GM12878 (cell line): ENCODE results near the gene PLVAP. TPM values are rescaled to one million over a fixed set of nuclear protein-coding genes. Genes with fewer than 3 reads are reported as not detected.

ENCODE experiments used
- ATAC-seq: fragments of 200-7000 bp; cut with Tn5 transposase; 3 replicates; pipeline ENCODE4 v1.9.1; 2020; ENCODE audit warnings: mild to moderate bottlenecking, moderate library complexity
- BruUV-seq: library from RNA; stranded (reverse); fragments of 400-500 nt; replicated peaks from 2 replicates; lab custom pipeline; 2021; lab: Mats Ljungman, UMichigan
- CTCF ChIA-PET: fragments of 300-600 bp; sonication (Branson Sonifier 250); formaldehyde crosslinking; extraction: SDS; loops from one replicate; lab custom pipeline; 2021; ENCODE audit warnings: inconsistent platforms; lab: Yijun Ruan, JAX
- POLR2A ChIA-PET: fragments of 350-600 bp; formaldehyde crosslinking; extraction: SDS; loops from one replicate; lab custom pipeline; 2021; ENCODE audit warnings: inconsistent platforms; lab: Charles Lee
- RAD21 ChIA-PET: fragments of 300-600 bp; sonication (Branson Sonifier 250); formaldehyde crosslinking; loops from one replicate; lab custom pipeline; 2023; ENCODE audit warnings: antibody characterized with exemption; ENCODE audit not compliant: unreplicated experiment; lab: Charles Lee
- SMC1A ChIA-PET: fragments of 300-600 bp; sonication (Branson Sonifier 250); formaldehyde crosslinking; loops from one replicate; lab custom pipeline; 2023; ENCODE audit not compliant: unreplicated experiment, uncharacterized antibody; lab: Charles Lee
- DNase-seq: peaks from one replicate; pipeline ENCODE4 v3.0.0-alpha.2; 2011; ENCODE audit warnings: low read depth, low spot score
- FAIRE-seq: peaks from 3 replicates; lab custom pipeline; 2011; peaks lifted over from hg19 to GRCh38; lab: Jason Lieb, UNC
- H2AFZ ChIP-seq: 2 replicates; pipeline ENCODE4 v1.6.0; 2011; ENCODE audit warnings: low read depth, low read length, control low read depth; ENCODE audit not compliant: control insufficient read depth
- H3K27ac ChIP-seq: 2 replicates; pipeline ENCODE4 v1.5.1; 2011; ENCODE audit warnings: control low read depth; ENCODE audit not compliant: control insufficient read depth, insufficient read depth
- H3K27me3 ChIP-seq, 2 experiments: replicated peaks in 1 of 2; 2 replicates each; pipeline versions ENCODE4 v1.6.0 to v1.6.1; 2011; ENCODE audit warnings: low read length in 1 of 2; ENCODE audit not compliant: control insufficient read depth in 2 of 2, insufficient read depth in 2 of 2
- H3K36me3 ChIP-seq, 2 experiments: 2 replicates each; pipeline ENCODE4 v1.5.1; 2011; ENCODE audit warnings: low read length in 1 of 2; ENCODE audit not compliant: control insufficient read depth in 2 of 2, insufficient read depth in 2 of 2
- H3K4me1 ChIP-seq: 2 replicates; pipeline ENCODE4 v1.6.1; 2011; ENCODE audit warnings: mild to moderate bottlenecking, low read length, moderate library complexity, mixed read lengths; ENCODE audit not compliant: control insufficient read depth, insufficient read depth
- H3K4me2 ChIP-seq: 2 replicates; pipeline ENCODE4 v1.6.0; 2011; ENCODE audit warnings: control low read depth; ENCODE audit not compliant: control insufficient read depth, insufficient read depth
- H3K4me3 ChIP-seq: fragments of 200-600 bp; sonication (generic); 2 replicates; pipeline ENCODE4 v1.5.1; 2016
- H3K79me2 ChIP-seq: 2 replicates; pipeline ENCODE4 v1.6.0; 2011; ENCODE audit warnings: low read length; ENCODE audit not compliant: control insufficient read depth, insufficient read depth
- H3K9ac ChIP-seq: 2 replicates; pipeline ENCODE4 v1.8.0; 2011; ENCODE audit warnings: low read length, control low read depth, mixed read lengths; ENCODE audit not compliant: control insufficient read depth, insufficient read depth
- H3K9me3 ChIP-seq: replicated peaks from 3 replicates; pipeline ENCODE4 v1.5.1; 2011; ENCODE audit warnings: mild to moderate bottlenecking, low read length; ENCODE audit not compliant: control insufficient read depth, insufficient read depth
- H4K20me1 ChIP-seq: 2 replicates; pipeline ENCODE4 v1.6.0; 2011; ENCODE audit not compliant: control insufficient read depth, insufficient read depth
- ASH2L ChIP-seq: fragments of 300-600, 200-600 bp; sonication (generic); IDR thresholded peaks from 2 replicates; pipeline ENCODE4 v1.6.1; 2017; ENCODE audit warnings: low read depth, mild to moderate bottlenecking, borderline replicate concordance
- BCL3 ChIP-seq: IDR thresholded peaks from 2 replicates; pipeline ENCODE4 v1.6.1; 2011; ENCODE audit warnings: borderline replicate concordance, low read depth, mild to moderate bottlenecking, moderate library complexity, low read length; ENCODE audit not compliant: insufficient read depth, poor library complexity, severe bottlenecking
- EED ChIP-seq: sonication (generic); IDR thresholded peaks from 2 replicates; pipeline ENCODE4 v1.6.1; 2016; ENCODE audit warnings: antibody characterized with exemption, low read depth
- MYB ChIP-seq: fragments of 150-350 bp; IDR thresholded peaks from 2 replicates; pipeline ENCODE4 v1.6.1; 2014; ENCODE audit warnings: mild to moderate bottlenecking, low read depth, low read length, borderline replicate concordance
- SPI1 ChIP-seq: IDR thresholded peaks from 2 replicates; pipeline ENCODE4 v1.6.1; 2011; ENCODE audit warnings: low read depth, mild to moderate bottlenecking, low read length, moderate library complexity, borderline replicate concordance; ENCODE audit not compliant: insufficient read depth
- SRF ChIP-seq, 2 experiments: IDR thresholded peaks; 2 replicates each; pipeline ENCODE4 v1.6.1; 2011; ENCODE audit warnings: low read depth in 2 of 2, low read length in 2 of 2, mild to moderate bottlenecking in 1 of 2, moderate library complexity in 1 of 2
- WGBS: methylation state at CpG from one replicate; pipeline ENCODE4 v1.1.6; 2016; ENCODE audit warnings: low lambda C conversion rate; ENCODE audit not compliant: insufficient replicate concordance, insufficient coverage; ENCODE audit errors: missing lambda C conversion rate; 5-methylcytosine and 5-hydroxymethylcytosine counted together
- in situ Hi-C: fragments of 300-500 bp; cut with MboI; formaldehyde crosslinking; loops from 9 replicates; pipeline ENCODE4 v1.14.3; 2018; ENCODE audit warnings: mixed read lengths
- intact Hi-C: fragments of 100-400 bp; cut with micrococcal nuclease; formaldehyde crosslinking; loops from one replicate; pipeline ENCODE4 v1.14.2; 2022; ENCODE audit not compliant: unreplicated experiment
- polyA plus RNA-seq, 11 experiments: library from polyadenylated mRNA; depleted of rRNA in 4 of 11; unstranded in 6 of 11; stranded (reverse) in 5 of 11; fragments of >200 nt; fragmentation: Nextera tagmentation in 4 of 11; fragmentation: Illumina TruSeq in 1 of 11; extraction: Ambion mirVana in 4 of 11; extraction: Trizol in 1 of 11; gene quantifications; 1 replicate in 1 of 11; 2 replicates in 10 of 11; pipeline versions ENCODE4 v1.2.1 to v1.2.3, GENCODE V29; 2011 to 2016; ENCODE audit warnings: inconsistent platforms in 2 of 11, missing spikeins in 2 of 11, low read depth in 1 of 11
- total RNA-seq, 4 experiments: library from RNA; depleted of rRNA in 3 of 4; stranded (reverse); fragments of >200 nt in 3 of 4; fragmentation: Illumina TruSeq in 1 of 4; extraction: Trizol in 1 of 4; gene quantifications; 2 replicates each; pipeline versions ENCODE4 v1.2.1 to v1.2.3, GENCODE V29; 2013 to 2021

PLVAP gene
- total and polyA plus RNA-seq, 10 of the 15 experiments (the other 5 are each of a cell fraction or from before 2014, with no cell fraction given), result 0.03 to 0.54 (median 0.06) TPM; not detected in 4

GRCh38 chr19:17359905-17360800 lies 17.0 kb downstream of the PLVAP start:
- POLR2A ChIA-PET, result interaction anchor here (0.7 kb wide), 1 partner anchor 221 kb away, joined by 3 read pairs; no protein-coding TSS in a partner anchor
- no TSS peak for BruUV-seq

GRCh38 chr19:17358395-17358794 lies 18.7 kb downstream of the PLVAP start:
- 32% methylated on average over 7 of the region's 7 CpGs for WGBS
- DNase-seq (no peak), FAIRE-seq (no peak), ATAC-seq (no peak)
- Histone ChIP-seq H3K4me1 (no peaks in the 10 kb centered on the region), H3K4me2 (no peak overlapping the region), H3K9ac (no peak overlapping the region), H4K20me1 (no peaks in the 10 kb centered on the region), H3K36me3 (no peaks in the 10 kb centered on the region), H2AFZ (no peak overlapping the region), H3K4me3 (no peak overlapping the region), H3K79me2 (no peaks in the 10 kb centered on the region), H3K27ac (no peak overlapping the region), H3K9me3 (no peaks in the 10 kb centered on the region), H3K27me3 (no peaks in the 10 kb centered on the region)
- in situ Hi-C loops, result no loop called here
- ChIA-PET POLR2A (interaction anchor here (0.7 kb wide), 1 partner anchor 72 kb away, joined by 3 read pairs; no protein-coding TSS in a partner anchor), RAD21 (no interaction called here), CTCF (interaction anchor here (1.0 to 3.0 kb wide), 3 partner anchors 9 to 36 kb away, joined by 3 to 11 read pairs (median 7); partner anchors contain the start of gene CCDC194), SMC1A (interaction anchor here (0.5 kb wide), 1 partner anchor 59 kb away, joined by 3 read pairs; no protein-coding TSS in a partner anchor)
- intact Hi-C loops, result no loop called here
- no TSS peak for BruUV-seq
- TF ChIP-seq SRF (IDR thresholded peaks at IDR 0.05; ENCODE audit: low read depth in 2 of 2, low read length in 2 of 2) (no peak), SPI1 (no peak), BCL3 (no peak), MYB (no peak)
- TF ChIP-seq, all 136 proteins: peak for 0

More at GRCh38 chr19:17359905-17360800, 17.0 kb downstream of the PLVAP start:
- ChIA-PET CTCF (interaction anchor here (3.0 kb wide), 1 partner anchor 26 kb away, joined by 11 read pairs; no protein-coding TSS in a partner anchor), RAD21 (no interaction called here), SMC1A (interaction anchor here (0.7 to 1.1 kb wide), 2 partner anchors 10 to 26 kb away, joined by 3 to 4 read pairs; no protein-coding TSS in a partner anchor)
- H3K27ac ChIP-seq, result no peak overlapping the region
- H3K9me3 ChIP-seq, result no peaks in the 10 kb centered on the region
- H4K20me1 ChIP-seq, result no peaks in the 10 kb centered on the region
- intact Hi-C loops, result no loop called here
- H2AFZ ChIP-seq, result no peak overlapping the region
- no peaks in the 10 kb centered on the region for H3K36me3 ChIP-seq
- ATAC-seq (no peak), DNase-seq (no peak), FAIRE-seq (no peak)
- no peak overlapping the region for H3K4me3 ChIP-seq
- H3K4me2 ChIP-seq, result no peak overlapping the region
- no peaks in the 10 kb centered on the region for H3K4me1 ChIP-seq
- TF ChIP-seq EED, result no peak
- TF ChIP-seq ASH2L, result no peak
- in situ Hi-C loops, result no loop called here
- 32% methylated on average over 6 of the region's 6 CpGs for WGBS
- no peaks in the 10 kb centered on the region for H3K79me2 ChIP-seq
- no peak overlapping the region for H3K9ac ChIP-seq
- no peaks in the 10 kb centered on the region; a peak in 1 of 4 replicates for H3K27me3 ChIP-seq
